HEK293T (cell line): ENCODE measurements around the gene ZNF672.

ENCODE experiments used
- CTCF ChIA-PET: fragments of 350-600 bp; formaldehyde crosslinking; extraction: SDS; loops from one replicate; lab custom pipeline; 2021; ENCODE audit warnings: antibody characterized with exemption, inconsistent platforms; lab: Yijun Ruan, JAX
- POLR2A ChIA-PET: fragments of 350-600 bp; formaldehyde crosslinking; extraction: SDS; loops from one replicate; lab custom pipeline; 2020; ENCODE audit warnings: antibody characterized with exemption, inconsistent platforms; lab: Yijun Ruan, JAX
- DNase-seq: peaks from one replicate; pipeline ENCODE4 v3.0.0; 2012; ENCODE audit warnings: mixed read lengths; ENCODE audit errors: extremely low spot score
- ARNT ChIP-seq: fragments of 450-650 bp; IDR thresholded peaks from 2 replicates; pipeline ENCODE4 v1.6.1; 2017; ENCODE audit warnings: mild to moderate bottlenecking
- BHLHE40 ChIP-seq: fragments of 450-650 bp; IDR thresholded peaks from 2 replicates; pipeline ENCODE4 v1.6.1; 2016; ENCODE audit warnings: mild to moderate bottlenecking, moderate library complexity, borderline replicate concordance
- CTBP1 ChIP-seq: fragments of 450-650 bp; IDR thresholded peaks from 2 replicates; pipeline ENCODE4 v1.6.1; 2016; ENCODE audit warnings: borderline replicate concordance
- ELF4 ChIP-seq: fragments of 450-650 bp; IDR thresholded peaks from 2 replicates; pipeline ENCODE4 v1.6.1; 2017; ENCODE audit warnings: antibody characterized with exemption
- FOXA1 ChIP-seq: fragments of 450-650 bp; IDR thresholded peaks from 2 replicates; pipeline ENCODE4 v1.6.1; 2016; ENCODE audit warnings: mild to moderate bottlenecking
- FOXK2 ChIP-seq: fragments of 450-650 bp; IDR thresholded peaks from 2 replicates; pipeline ENCODE4 v1.6.1; 2016; ENCODE audit warnings: mild to moderate bottlenecking
- FOXM1 ChIP-seq: fragments of 450-650 bp; IDR thresholded peaks from 2 replicates; pipeline ENCODE4 v1.6.1; 2017; ENCODE audit warnings: mild to moderate bottlenecking, borderline replicate concordance
- HDGF ChIP-seq: fragments of 450-650 bp; IDR thresholded peaks from 2 replicates; pipeline ENCODE4 v1.6.1; 2017; ENCODE audit warnings: antibody characterized with exemption, borderline replicate concordance
- L3MBTL2 ChIP-seq: fragments of 450-650 bp; conservative IDR thresholded peaks from 2 replicates; pipeline ENCODE4 v1.6.1; 2016; ENCODE audit warnings: mild to moderate bottlenecking
- LEF1 ChIP-seq: fragments of 450-650 bp; IDR thresholded peaks from 2 replicates; pipeline ENCODE4 v1.6.1; 2017; ENCODE audit warnings: mild to moderate bottlenecking, borderline replicate concordance
- NFRKB ChIP-seq: fragments of 450-650 bp; IDR thresholded peaks from 2 replicates; pipeline ENCODE4 v1.6.1; 2016; ENCODE audit warnings: mild to moderate bottlenecking, moderate library complexity
- SP1 ChIP-seq: fragments of 450-650 bp; IDR thresholded peaks from 2 replicates; pipeline ENCODE4 v1.6.1; 2017
- SUZ12 ChIP-seq: fragments of 450-650 bp; IDR thresholded peaks from 2 replicates; pipeline ENCODE4 v1.6.1; 2016; ENCODE audit warnings: mild to moderate bottlenecking
- TARDBP ChIP-seq: fragments of 450-650 bp; IDR thresholded peaks from 2 replicates; pipeline ENCODE4 v1.6.1; 2016
- ZNF384 ChIP-seq: fragments of 450-650 bp; IDR thresholded peaks from 2 replicates; pipeline ENCODE4 v1.6.1; 2016
- TF ChIP-seq, protein P1 (sequence below): fragments of 450-650 bp; IDR thresholded peaks from 2 replicates; pipeline ENCODE4 v1.6.1; 2016

ZNF672 gene

DNA sequence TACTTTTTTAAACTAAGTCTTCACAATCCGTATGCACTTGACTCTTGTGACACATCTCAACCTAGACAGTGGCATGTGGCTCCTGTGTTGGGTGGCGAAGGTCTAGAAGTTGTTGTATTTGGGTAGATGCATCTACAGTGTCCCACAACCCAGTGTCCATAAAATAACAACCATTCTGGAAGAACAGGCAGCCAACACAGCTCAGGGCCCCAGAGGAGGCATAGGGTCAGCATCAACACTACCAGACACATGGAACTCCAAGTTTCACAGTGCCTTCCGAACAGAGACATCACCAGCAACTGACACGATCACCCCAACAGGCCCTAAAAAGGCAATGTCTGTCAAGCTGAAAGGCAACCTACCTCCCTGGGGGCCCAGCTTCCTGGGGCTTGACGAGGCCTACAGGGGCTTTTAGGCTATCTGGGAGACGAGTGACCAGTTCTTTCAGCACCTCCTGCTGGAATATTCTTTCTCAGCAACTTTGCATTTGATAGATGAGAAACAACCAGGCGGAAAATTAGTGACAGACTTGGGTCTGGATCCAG is 17.9 kb upstream of the ZNF672 start:
- CTCF ChIA-PET = no interaction called here
- no peak for DNase-seq
- TF ChIP-seq FOXA1 (no peak), TARDBP (no peak), SP1 (no peak), BHLHE40 (no peak), FOXK2 (no peak), NFRKB (no peak), FOXM1 (no peak), LEF1 (no peak), L3MBTL2 (no peak), ELF4 (no peak), HDGF (no peak), ARNT (no peak), SUZ12 (no peak), CTBP1 (no peak)
- TF ChIP-seq, protein P1, sequence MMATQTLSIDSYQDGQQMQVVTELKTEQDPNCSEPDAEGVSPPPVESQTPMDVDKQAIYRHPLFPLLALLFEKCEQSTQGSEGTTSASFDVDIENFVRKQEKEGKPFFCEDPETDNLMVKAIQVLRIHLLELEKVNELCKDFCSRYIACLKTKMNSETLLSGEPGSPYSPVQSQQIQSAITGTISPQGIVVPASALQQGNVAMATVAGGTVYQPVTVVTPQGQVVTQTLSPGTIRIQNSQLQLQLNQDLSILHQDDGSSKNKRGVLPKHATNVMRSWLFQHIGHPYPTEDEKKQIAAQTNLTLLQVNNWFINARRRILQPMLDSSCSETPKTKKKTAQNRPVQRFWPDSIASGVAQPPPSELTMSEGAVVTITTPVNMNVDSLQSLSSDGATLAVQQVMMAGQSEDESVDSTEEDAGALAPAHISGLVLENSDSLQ = no peak
- POLR2A ChIA-PET = no interaction called here

DNA sequence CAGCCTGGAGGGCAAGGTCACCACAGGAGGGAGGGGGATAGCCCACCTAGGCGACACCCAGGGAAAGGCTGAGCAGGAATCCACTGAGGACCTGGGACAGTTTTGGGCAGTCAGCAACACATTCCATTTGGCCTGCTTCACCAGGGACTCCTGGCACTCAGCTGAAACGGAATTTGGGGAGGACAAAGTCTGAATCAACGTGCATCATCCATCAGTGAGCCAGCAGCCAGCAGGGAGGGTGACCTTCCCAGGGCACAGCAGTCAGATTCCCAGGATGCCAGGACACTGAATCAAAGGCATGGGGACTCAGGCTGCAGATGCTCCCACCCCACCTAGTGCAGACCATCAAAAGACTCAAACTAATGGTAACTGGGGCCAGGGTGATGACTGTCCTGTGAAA is 16.9 kb upstream of the ZNF672 start:
- ChIA-PET CTCF (no interaction called here), POLR2A (no interaction called here)
- DNase-seq = no peak
- no peak for TF ChIP-seq TARDBP
- TF ChIP-seq CTBP1 = no peak
- TF ChIP-seq FOXM1 = no peak
- no peak for TF ChIP-seq ZNF384
- TF ChIP-seq, protein P1 = no peak
- TF ChIP-seq SUZ12 = no peak
- no peak for TF ChIP-seq FOXK2
- no peak for TF ChIP-seq BHLHE40
- no peak for TF ChIP-seq ARNT
- TF ChIP-seq L3MBTL2 = no peak
- TF ChIP-seq LEF1 = no peak
- no peak for TF ChIP-seq NFRKB
- no peak for TF ChIP-seq ELF4
- no peak for TF ChIP-seq SP1

DNA sequence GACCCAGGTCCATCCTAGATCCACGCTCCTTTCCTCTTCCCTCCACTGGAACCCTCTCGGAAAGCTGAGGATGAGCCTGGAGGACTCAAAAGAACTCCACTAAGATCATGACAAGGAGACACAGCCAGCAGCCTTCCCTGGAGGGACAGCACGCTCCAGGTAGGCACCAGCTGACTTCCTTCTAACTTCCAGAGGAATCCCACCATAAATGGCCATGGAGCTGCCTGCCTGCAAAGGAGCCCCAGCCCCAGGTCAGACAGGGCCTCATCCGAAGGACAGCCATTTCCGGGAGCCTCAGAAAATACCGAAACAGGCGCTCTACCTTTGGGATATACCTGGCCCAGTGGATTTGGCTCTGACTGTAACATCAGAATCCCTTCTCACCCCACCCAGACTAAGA is 16.4 kb upstream of the ZNF672 start:
- CTCF ChIA-PET = no interaction called here
- TF ChIP-seq SUZ12 = no peak
- no peak for TF ChIP-seq FOXK2
- TF ChIP-seq, protein P1 = no peak
- TF ChIP-seq L3MBTL2 = no peak
- POLR2A ChIA-PET = no interaction called here
- DNase-seq = no peak

DNA sequence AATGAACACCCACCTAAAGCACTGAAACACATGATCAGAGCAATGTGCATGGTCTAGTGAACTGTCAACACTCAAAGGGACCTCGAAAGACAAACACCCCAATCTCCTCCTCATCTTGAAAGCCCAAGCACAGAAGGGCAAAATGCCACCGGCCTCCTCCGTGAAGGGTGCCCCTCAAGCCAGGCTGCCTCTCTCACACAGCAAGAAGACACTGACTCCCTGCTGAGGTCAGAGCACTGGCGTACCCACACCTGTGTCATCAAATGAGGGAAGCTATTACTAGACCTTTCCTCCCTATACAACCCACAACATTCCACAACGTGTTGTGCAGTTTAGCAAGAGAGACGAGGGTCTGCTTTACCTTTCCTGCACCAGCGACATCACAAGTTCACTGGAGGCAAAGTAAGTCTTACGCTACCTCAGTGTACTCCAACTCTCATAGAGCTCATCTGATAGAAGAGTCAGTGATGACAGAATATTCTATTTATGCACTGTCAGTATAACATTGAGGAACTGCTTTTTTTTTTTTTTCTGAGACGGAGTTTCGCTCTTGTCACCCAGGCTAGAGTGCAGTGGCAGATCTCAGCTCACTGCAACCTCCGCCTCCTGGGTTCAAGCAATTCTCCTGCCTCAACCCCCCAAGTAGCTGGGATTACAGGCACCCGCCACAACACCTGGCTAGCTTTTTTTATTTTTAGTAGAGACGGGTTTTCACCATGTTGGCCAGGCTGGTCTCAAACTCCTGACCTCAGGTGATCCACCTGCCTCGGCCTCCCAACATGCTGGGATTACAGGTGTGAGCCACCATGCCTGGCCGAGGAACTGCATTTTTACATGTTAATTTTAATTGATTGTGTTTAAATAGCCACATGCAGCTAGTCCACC is 15.6 kb upstream of the ZNF672 start:
- ChIA-PET CTCF (interaction anchor here (0.7 kb wide), 1 partner anchor 67 kb away, joined by 5 read pairs; the partner anchor contains the start of gene LYPD8), POLR2A (no interaction called here)
- TF ChIP-seq TARDBP (no peak), SUZ12 (no peak), ARNT (no peak), SP1 (no peak), LEF1 (no peak), ELF4 (no peak)
- TF ChIP-seq, protein P1 = no peak
- DNase-seq = no peak

DNA sequence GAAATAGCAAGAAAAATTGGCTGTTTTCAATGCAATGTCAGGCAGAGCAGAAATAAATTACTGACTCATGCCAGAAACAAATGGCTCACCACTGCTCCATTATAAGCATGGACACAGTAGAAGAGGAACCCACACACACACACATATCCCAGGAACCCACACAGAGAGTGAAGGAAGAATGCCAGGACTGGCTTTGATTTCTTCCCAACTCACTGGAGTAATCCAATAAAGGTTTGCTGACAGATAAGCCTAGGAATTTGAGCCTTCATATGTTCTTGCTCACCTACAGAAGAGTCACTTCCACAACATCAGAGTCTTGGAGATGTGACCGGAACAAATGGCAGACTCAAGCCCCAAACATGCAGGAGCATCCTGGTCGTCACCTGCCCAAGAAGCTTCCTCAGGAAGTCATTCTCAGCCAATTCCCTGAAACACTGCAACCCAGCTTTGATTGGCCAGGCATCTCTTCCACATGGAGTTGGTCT is 14.5 kb upstream of the ZNF672 start:
- ChIA-PET POLR2A (no interaction called here), CTCF (no interaction called here)
- TF ChIP-seq TARDBP (no peak), BHLHE40 (no peak), SUZ12 (no peak), HDGF (no peak), FOXA1 (no peak), NFRKB (no peak), LEF1 (no peak), FOXK2 (no peak)
- TF ChIP-seq, protein P1 = no peak
- no peak for DNase-seq
